Nasal cavity respiratory epithelium epithelial cell of viscerocranial mucosa (primary cell): Measurements from ENCODE around the gene TRMT1L. TPM values are rescaled to one million over a fixed set of nuclear protein-coding genes. Genes with fewer than 3 reads are reported as not detected.

Experiments used
- total RNA-seq: library from RNA; depleted of rRNA; stranded (reverse); fragments of >200 nt; gene quantifications from 2 replicates; pipeline ENCODE4 v1.2.3, GENCODE V29; 2014

The TRMT1L gene, protein sequence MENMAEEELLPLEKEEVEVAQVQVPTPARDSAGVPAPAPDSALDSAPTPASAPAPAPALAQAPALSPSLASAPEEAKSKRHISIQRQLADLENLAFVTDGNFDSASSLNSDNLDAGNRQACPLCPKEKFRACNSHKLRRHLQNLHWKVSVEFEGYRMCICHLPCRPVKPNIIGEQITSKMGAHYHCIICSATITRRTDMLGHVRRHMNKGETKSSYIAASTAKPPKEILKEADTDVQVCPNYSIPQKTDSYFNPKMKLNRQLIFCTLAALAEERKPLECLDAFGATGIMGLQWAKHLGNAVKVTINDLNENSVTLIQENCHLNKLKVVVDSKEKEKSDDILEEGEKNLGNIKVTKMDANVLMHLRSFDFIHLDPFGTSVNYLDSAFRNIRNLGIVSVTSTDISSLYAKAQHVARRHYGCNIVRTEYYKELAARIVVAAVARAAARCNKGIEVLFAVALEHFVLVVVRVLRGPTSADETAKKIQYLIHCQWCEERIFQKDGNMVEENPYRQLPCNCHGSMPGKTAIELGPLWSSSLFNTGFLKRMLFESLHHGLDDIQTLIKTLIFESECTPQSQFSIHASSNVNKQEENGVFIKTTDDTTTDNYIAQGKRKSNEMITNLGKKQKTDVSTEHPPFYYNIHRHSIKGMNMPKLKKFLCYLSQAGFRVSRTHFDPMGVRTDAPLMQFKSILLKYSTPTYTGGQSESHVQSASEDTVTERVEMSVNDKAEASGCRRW
- total RNA-seq = 23.2 and 36.0 TPM in 2 replicates

DNA sequence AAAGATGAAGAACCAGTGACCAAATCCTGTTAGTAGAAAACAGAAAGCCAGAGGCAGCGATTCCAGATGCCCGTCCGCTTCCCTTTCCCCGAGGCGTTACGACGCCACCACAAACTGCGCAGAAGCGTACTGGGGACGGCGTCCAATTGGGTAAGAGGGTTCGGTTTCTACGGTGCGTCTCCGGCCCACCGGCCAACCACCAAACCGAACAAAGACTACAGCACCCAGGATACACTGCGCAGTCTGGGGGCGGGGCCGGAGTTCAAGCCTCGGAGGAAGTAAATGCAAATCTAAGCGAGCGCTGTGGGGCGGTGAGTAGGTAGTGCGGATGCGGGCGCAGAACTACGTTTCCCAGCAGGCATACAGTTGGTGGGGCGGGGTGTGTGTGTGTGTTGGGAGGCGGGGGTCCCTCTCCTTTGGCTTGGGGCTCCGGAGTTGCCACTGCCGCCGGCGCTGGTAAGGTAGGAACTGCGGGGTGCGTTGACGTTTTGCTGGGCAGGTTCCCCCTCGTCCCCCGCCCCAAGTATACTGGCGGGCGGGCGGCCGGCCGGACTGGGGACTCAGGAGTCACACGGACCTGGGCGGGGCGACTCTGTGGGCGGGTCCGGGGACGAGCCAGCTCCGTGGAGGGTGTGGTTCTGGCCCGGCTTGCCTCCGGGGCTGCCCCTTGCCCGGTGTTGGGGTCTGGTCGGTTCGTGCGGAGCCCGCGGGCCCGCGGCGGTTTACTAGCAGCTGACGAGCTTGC is at the start of gene TRMT1L, which contains the start of gene SWT1:
TRMT1L (minus strand) TSS at position 100 of the 745 bp plus-strand sequence. CDS start 241 bp downstream, outside the sequence.
SWT1 (plus strand) TSS at position 314 of the 745 bp plus-strand sequence. CDS start 3,675 bp downstream, outside the sequence.

Other genes starting within 250 kb of the TRMT1L start
- 138 and 177 TPM in 2 replicates for gene NIBAN1, start 182.4 kb downstream of the TRMT1L start, total RNA-seq
- 18.5 and 57.2 TPM in 2 replicates for gene RNF2, start 111.4 kb downstream of the TRMT1L start, total RNA-seq
- 3.8 and 5.1 TPM in 2 replicates for gene SWT1, start 214 bp upstream of the TRMT1L start, total RNA-seq
- gene IVNS1ABP, start 160.3 kb upstream of the TRMT1L start, total RNA-seq = 54.0 and 104 TPM in 2 replicates